HepG2 (cell line): ENCODE data around the gene LBX2. TPM values are rescaled to one million over a fixed set of nuclear protein-coding genes. Genes with fewer than 3 reads are reported as not detected.
A peak's percentile ranks its signal among the peaks of the same experiment; 100 is the strongest.

Source experiments
- ATM ChIP-seq: fragments of 450-650 bp; IDR thresholded peaks from 2 replicates; pipeline ENCODE4 v1.7.1; 2017; ENCODE audit warnings: mild to moderate bottlenecking, borderline replicate concordance
- FOSL2 ChIP-seq: sonication (generic); formaldehyde crosslinking; IDR thresholded peaks from 2 replicates; pipeline ENCODE4 v1.4.0; 2020; ENCODE audit warnings: missing genetic modification reagents
- PAX8 ChIP-seq: sonication (generic); formaldehyde crosslinking; IDR thresholded peaks from 2 replicates; pipeline ENCODE4 v1.8.0; 2022; ENCODE audit warnings: mild to moderate bottlenecking, missing genetic modification reagents, borderline replicate concordance
- RARG ChIP-seq: sonication (generic); formaldehyde crosslinking; IDR thresholded peaks from 2 replicates; pipeline ENCODE4 v1.4.0; 2020; ENCODE audit warnings: low read depth, mild to moderate bottlenecking, missing genetic modification reagents
- REXO4 ChIP-seq: sonication (generic); formaldehyde crosslinking; IDR thresholded peaks from 2 replicates; pipeline ENCODE4 v1.8.0; 2022; ENCODE audit warnings: missing genetic modification reagents, mild to moderate bottlenecking, borderline replicate concordance
- RFXANK ChIP-seq: IDR thresholded peaks from 2 replicates; pipeline ENCODE4 v1.6.1; 2016
- RXRB ChIP-seq: IDR thresholded peaks from 2 replicates; pipeline ENCODE4 v1.6.1; 2016; ENCODE audit warnings: borderline replicate concordance, missing genetic modification reagents, missing compliant biosample characterization
- SALL2 ChIP-seq: sonication (generic); formaldehyde crosslinking; IDR thresholded peaks from 2 replicates; pipeline ENCODE4 v1.8.1; 2023; ENCODE audit warnings: mild to moderate bottlenecking, missing genetic modification reagents, inconsistent platforms
- SIX1 ChIP-seq: sonication (generic); formaldehyde crosslinking; IDR thresholded peaks from 2 replicates; pipeline ENCODE4 v1.4.0; 2020; ENCODE audit warnings: missing genetic modification reagents, borderline replicate concordance
- SMAD3 ChIP-seq: sonication (generic); formaldehyde crosslinking; IDR thresholded peaks from 2 replicates; pipeline ENCODE4 v1.4.0; 2020; ENCODE audit warnings: missing genetic modification reagents
- ZFY ChIP-seq: sonication (generic); formaldehyde crosslinking; IDR thresholded peaks from 2 replicates; pipeline ENCODE4 v1.4.0; 2020; ENCODE audit warnings: missing genetic modification reagents
- ZNF33B ChIP-seq: sonication (generic); formaldehyde crosslinking; IDR thresholded peaks from 2 replicates; pipeline ENCODE4 v1.5.1; 2020; ENCODE audit warnings: mild to moderate bottlenecking, missing genetic modification reagents
- ZNF343 ChIP-seq: sonication (generic); formaldehyde crosslinking; IDR thresholded peaks from 2 replicates; pipeline ENCODE4 v1.4.0; 2020; ENCODE audit warnings: mild to moderate bottlenecking, missing genetic modification reagents
- ZNF367 ChIP-seq: sonication (generic); formaldehyde crosslinking; IDR thresholded peaks from 2 replicates; pipeline ENCODE4 v1.4.0; 2020; ENCODE audit warnings: missing genetic modification reagents, borderline replicate concordance
- ZNF577 ChIP-seq: sonication (generic); formaldehyde crosslinking; IDR thresholded peaks from 2 replicates; pipeline ENCODE4 v1.4.0; 2020; ENCODE audit warnings: mild to moderate bottlenecking, low read depth, missing genetic modification reagents, borderline replicate concordance
- ZNF619 ChIP-seq: sonication (generic); formaldehyde crosslinking; IDR thresholded peaks from 2 replicates; pipeline ENCODE4 v1.4.0; 2020; ENCODE audit warnings: mild to moderate bottlenecking, missing genetic modification reagents
- ZNF644 ChIP-seq: IDR thresholded peaks from 2 replicates; pipeline ENCODE4 v1.6.1; 2016; ENCODE audit warnings: low read depth
- ZNF747 ChIP-seq: sonication (generic); formaldehyde crosslinking; IDR thresholded peaks from 2 replicates; pipeline ENCODE4 v1.8.1; 2023; ENCODE audit warnings: missing genetic modification reagents, mild to moderate bottlenecking, borderline replicate concordance
- ZNF788 ChIP-seq: sonication (generic); formaldehyde crosslinking; IDR thresholded peaks from 2 replicates; pipeline ENCODE4 v1.5.0; 2020; ENCODE audit warnings: mild to moderate bottlenecking, missing genetic modification reagents, borderline replicate concordance
- polyA plus RNA-seq, 8 experiments: library from polyadenylated mRNA; depleted of rRNA in 3 of 8; stranded (reverse) in 7 of 8; unstranded in 1 of 8; fragments of >200 nt; fragmentation: Illumina TruSeq in 4 of 8; extraction: Trizol in 4 of 8; gene quantifications; 2 replicates each; pipeline versions ENCODE4 v1.2.1 to v1.2.3, GENCODE V29; 2011 to 2016; ENCODE audit warnings: low read depth in 4 of 8, missing spikeins in 1 of 8, mixed read lengths in 1 of 8; ENCODE audit not compliant: insufficient read depth in 1 of 8
- total RNA-seq, 5 experiments: library from RNA; depleted of rRNA; stranded (reverse); fragments of >200 nt; fragmentation: Illumina TruSeq; extraction: Trizol; gene quantifications; 2 replicates each; pipeline ENCODE4 v1.2.3, GENCODE V29; 2016; ENCODE audit warnings: low read depth in 1 of 5
- TF ChIP-seq, protein P1 (sequence below): sonication (generic); formaldehyde crosslinking; IDR thresholded peaks from 2 replicates; pipeline ENCODE4 v1.8.1; 2022; ENCODE audit warnings: low read depth, mild to moderate bottlenecking, missing genetic modification reagents
- TF ChIP-seq, protein P2 (sequence below): sonication (generic); formaldehyde crosslinking; conservative IDR thresholded peaks from 2 replicates; pipeline ENCODE4 v1.4.0; 2020; ENCODE audit warnings: mild to moderate bottlenecking, missing genetic modification reagents, moderate library complexity
- TF ChIP-seq, protein P3 (sequence below): sonication (generic); formaldehyde crosslinking; IDR thresholded peaks from 2 replicates; pipeline ENCODE4 v1.9.0; 2021; ENCODE audit warnings: missing genetic modification reagents, mild to moderate bottlenecking, borderline replicate concordance

The LBX2 gene
- total and polyA plus RNA-seq, 2 of the 13 experiments (the other 11 are each of a cell fraction or from before 2014, with no cell fraction given): 6.4 to 8.1 TPM

DNA sequence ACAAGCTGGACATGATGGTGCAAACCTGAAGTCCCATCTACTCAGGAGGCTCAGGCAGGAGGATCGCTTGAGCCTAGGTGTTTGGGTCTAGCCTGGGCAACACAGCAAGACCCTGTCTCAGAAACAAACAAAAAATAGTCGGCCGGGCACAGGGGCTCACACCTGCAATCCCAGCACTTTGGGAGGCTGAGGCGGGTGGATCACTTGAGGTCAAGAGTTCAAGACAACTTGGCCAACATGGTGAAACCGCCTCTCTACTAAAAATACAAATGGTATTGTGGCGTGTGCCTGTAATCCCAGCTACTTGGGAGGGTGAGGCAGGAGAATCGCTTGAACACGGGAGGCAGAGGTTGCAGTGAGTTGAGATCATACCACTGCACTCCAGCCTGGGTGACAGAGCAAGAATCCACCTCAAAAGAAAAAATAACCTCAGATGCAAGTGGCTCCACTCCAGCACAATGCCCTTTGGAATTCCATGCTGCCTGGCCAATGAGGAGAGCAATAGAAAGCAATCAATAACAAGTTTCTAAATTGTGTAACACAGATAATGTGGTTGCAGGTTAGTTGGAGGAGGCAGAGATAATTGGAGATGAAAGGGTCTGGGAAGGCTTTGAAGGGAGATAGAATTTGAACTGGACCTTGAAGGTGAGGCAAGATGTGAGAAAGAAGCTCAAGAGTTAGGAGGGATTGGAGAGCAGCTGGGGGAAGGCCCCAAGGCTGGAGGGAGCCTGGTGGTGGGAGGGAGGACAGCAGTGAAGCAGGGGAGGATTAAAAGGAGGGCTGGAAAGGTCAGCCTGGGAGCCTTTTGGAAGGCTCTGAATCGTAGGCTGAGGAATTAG, 10.5 kb downstream of the LBX2 start (continued):
- peak; percentile 38; the same call in 1 of the 2 replicates for TF ChIP-seq ZNF33B (CRISPR knock-in tag)
- TF ChIP-seq ATM: peak; percentile 96
- TF ChIP-seq, protein P1, sequence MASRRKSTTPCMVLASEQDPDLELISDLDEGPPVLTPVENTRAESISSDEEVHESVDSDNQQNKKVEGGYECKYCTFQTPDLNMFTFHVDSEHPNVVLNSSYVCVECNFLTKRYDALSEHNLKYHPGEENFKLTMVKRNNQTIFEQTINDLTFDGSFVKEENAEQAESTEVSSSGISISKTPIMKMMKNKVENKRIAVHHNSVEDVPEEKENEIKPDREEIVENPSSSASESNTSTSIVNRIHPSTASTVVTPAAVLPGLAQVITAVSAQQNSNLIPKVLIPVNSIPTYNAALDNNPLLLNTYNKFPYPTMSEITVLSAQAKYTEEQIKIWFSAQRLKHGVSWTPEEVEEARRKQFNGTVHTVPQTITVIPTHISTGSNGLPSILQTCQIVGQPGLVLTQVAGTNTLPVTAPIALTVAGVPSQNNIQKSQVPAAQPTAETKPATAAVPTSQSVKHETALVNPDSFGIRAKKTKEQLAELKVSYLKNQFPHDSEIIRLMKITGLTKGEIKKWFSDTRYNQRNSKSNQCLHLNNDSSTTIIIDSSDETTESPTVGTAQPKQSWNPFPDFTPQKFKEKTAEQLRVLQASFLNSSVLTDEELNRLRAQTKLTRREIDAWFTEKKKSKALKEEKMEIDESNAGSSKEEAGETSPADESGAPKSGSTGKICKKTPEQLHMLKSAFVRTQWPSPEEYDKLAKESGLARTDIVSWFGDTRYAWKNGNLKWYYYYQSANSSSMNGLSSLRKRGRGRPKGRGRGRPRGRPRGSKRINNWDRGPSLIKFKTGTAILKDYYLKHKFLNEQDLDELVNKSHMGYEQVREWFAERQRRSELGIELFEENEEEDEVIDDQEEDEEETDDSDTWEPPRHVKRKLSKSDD: no peak
- 0 out of 2 replicates have a peak, but pooled peaks have one; percentile 5 for TF ChIP-seq ZFY
- peak; percentile 16; the same call in 1 of the 2 replicates for TF ChIP-seq ZNF788 (CRISPR knock-in tag)
- TF ChIP-seq PAX8 (CRISPR knock-in tag): no peak
- TF ChIP-seq ZNF577: no peak
- peak; percentile 67; the same call in 1 of the 2 replicates for TF ChIP-seq ZNF619 (CRISPR knock-in tag)
- TF ChIP-seq REXO4 (CRISPR knock-in tag): no peak
- peak; percentile 81; the same call in 1 of the 2 replicates for TF ChIP-seq RXRB (CRISPR knock-in tag)
- no peak for TF ChIP-seq ZNF644 (CRISPR knock-in tag)
- peak; percentile 57; the same call in 1 of the 2 replicates for TF ChIP-seq SIX1
- peak; percentile 72; the same call in 1 of the 2 replicates for TF ChIP-seq SMAD3 (CRISPR knock-in tag)
- peak; percentile 56; the same call in 1 of the 2 replicates for TF ChIP-seq ZNF747 (CRISPR knock-in tag)
- TF ChIP-seq, protein P2, sequence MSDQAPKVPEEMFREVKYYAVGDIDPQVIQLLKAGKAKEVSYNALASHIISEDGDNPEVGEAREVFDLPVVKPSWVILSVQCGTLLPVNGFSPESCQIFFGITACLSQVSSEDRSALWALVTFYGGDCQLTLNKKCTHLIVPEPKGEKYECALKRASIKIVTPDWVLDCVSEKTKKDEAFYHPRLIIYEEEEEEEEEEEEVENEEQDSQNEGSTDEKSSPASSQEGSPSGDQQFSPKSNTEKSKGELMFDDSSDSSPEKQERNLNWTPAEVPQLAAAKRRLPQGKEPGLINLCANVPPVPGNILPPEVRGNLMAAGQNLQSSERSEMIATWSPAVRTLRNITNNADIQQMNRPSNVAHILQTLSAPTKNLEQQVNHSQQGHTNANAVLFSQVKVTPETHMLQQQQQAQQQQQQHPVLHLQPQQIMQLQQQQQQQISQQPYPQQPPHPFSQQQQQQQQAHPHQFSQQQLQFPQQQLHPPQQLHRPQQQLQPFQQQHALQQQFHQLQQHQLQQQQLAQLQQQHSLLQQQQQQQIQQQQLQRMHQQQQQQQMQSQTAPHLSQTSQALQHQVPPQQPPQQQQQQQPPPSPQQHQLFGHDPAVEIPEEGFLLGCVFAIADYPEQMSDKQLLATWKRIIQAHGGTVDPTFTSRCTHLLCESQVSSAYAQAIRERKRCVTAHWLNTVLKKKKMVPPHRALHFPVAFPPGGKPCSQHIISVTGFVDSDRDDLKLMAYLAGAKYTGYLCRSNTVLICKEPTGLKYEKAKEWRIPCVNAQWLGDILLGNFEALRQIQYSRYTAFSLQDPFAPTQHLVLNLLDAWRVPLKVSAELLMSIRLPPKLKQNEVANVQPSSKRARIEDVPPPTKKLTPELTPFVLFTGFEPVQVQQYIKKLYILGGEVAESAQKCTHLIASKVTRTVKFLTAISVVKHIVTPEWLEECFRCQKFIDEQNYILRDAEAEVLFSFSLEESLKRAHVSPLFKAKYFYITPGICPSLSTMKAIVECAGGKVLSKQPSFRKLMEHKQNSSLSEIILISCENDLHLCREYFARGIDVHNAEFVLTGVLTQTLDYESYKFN (CRISPR knock-in tag): peak; percentile 97
- no peak for TF ChIP-seq RARG
- TF ChIP-seq ZNF343 (CRISPR knock-in tag): no peak
- TF ChIP-seq ZNF367 (CRISPR knock-in tag): no peak
- TF ChIP-seq RFXANK (CRISPR knock-in tag): no peak
- TF ChIP-seq, protein P3, sequence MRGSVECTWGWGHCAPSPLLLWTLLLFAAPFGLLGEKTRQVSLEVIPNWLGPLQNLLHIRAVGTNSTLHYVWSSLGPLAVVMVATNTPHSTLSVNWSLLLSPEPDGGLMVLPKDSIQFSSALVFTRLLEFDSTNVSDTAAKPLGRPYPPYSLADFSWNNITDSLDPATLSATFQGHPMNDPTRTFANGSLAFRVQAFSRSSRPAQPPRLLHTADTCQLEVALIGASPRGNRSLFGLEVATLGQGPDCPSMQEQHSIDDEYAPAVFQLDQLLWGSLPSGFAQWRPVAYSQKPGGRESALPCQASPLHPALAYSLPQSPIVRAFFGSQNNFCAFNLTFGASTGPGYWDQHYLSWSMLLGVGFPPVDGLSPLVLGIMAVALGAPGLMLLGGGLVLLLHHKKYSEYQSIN: no peak
- 0 out of 2 replicates have a peak, but pooled peaks have one; percentile 39 for TF ChIP-seq SALL2 (CRISPR knock-in tag)
- peak; percentile 41; the same call in 1 of the 2 replicates for TF ChIP-seq FOSL2 (CRISPR knock-in tag)
